ENCODE results near the gene C1GALT1C1L.

DNA sequence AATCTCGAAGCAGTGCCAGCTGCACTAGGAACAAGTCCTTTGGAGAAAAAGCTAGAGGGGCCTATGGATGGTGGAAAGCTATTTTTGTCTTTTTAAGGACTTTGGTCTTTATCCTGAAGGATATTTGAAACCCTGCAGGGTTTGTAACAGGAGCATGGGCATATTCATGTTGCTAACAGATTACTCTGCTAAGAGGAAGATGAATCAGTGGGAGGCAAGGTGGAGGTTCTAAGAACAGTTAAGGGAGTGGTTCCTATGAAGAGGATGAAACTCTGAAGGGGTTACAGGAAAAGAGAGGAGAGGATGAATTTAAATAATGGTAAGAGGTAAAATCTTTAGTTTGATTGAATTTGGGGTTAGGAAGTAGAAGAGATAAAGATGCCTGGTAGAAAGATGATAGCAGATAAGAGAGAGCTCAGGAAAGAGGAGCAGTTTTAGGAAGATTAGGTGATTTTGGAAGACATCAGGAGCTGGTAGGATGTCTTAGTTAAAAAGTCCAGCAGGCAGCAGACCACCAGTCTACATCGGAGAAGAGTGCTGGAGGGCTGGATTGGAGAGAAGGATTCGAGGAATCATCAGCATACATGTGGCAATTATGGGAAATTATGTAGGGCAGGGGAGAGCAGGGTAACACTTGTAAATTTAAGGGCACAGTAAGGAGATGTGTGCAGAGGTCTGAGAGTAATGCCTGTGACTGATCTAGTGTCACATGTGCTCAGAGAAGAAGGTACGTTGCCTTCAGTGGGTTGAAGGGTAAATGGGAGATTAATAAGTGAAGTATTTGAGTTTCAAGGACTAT is 39.3 kb upstream of the C1GALT1C1L start:
- TF ChIP-seq, protein P1, sequence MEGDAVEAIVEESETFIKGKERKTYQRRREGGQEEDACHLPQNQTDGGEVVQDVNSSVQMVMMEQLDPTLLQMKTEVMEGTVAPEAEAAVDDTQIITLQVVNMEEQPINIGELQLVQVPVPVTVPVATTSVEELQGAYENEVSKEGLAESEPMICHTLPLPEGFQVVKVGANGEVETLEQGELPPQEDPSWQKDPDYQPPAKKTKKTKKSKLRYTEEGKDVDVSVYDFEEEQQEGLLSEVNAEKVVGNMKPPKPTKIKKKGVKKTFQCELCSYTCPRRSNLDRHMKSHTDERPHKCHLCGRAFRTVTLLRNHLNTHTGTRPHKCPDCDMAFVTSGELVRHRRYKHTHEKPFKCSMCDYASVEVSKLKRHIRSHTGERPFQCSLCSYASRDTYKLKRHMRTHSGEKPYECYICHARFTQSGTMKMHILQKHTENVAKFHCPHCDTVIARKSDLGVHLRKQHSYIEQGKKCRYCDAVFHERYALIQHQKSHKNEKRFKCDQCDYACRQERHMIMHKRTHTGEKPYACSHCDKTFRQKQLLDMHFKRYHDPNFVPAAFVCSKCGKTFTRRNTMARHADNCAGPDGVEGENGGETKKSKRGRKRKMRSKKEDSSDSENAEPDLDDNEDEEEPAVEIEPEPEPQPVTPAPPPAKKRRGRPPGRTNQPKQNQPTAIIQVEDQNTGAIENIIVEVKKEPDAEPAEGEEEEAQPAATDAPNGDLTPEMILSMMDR (conservative IDR thresholded peaks at IDR 0.05 in 1 of 2, IDR thresholded peaks at IDR 0.05 in 1 of 2; ENCODE audit: low read depth in 1 of 2, low read length in 2 of 2) = no peak
- TF ChIP-seq EZH2 (IDR thresholded peaks at IDR 0.05; ENCODE audit: low read length, missing control alignments) = no peak
